Embryonic facial prominence (tissue), 1 donor: ENCODE measurements around the gene BANF2.
"Not testable (repeated sequence)": the region's sequence is repeated elsewhere in the genome, so short reads cannot be mapped to it uniquely, and the experiment has no call there.

ENCODE experiments used
- DNase-seq: peaks from one replicate; pipeline ENCODE4 v3.0.0-alpha.2; 2016; ENCODE audit errors: extremely low spot score

The BANF2 gene

GRCh38 chr20:17682889-17683198, 16.9 kb upstream of the BANF2 start:
- DNase-seq, result no peak

- DNase-seq, result no peak
Observed at GRCh38 chr20:17683218-17684076, 16.3 kb upstream of the BANF2 start.

DNA sequence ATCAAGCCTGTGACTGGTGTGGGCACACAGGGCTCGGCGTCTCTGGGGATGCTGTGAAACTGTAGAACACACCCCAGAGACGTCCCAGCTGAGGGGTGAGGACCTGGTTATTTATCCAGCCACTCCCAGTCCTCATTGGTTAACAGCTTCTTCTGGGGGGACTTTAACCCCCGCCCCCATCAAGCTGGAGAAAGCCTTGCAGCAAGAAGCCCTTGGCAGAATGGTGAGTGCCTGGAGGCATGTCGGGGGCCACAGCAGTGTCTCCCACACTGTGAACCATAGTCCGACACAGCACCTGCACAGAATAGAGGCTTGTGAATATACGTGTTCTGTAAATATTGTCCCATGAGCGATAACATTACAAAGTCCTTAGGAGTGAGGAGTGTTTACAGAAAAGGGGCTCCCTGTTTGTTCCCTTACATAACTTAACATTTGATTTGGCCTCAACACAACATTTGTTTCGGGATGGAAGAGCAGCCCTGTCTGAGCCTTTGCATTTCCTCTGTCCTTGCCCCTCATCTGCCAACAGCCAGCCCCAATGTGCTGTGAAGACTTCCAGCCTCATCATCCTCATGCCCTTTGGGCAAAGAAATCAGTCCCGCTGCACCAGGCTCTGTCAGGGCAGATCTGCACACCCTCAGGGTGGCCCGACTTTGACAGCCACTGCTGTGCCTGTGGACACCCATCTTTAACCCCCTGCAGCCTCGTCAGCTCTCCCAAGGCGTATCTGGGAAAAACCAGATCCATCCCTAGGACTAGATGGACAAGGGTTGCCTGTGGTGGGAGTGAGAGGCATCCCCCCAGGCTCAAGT, 15.5 kb upstream of the BANF2 start:
- no peak for DNase-seq

- no peak for DNase-seq
Observed at GRCh38 chr20:17685168-17685567, 14.6 kb upstream of the BANF2 start.

GRCh38 chr20:17687800-17688199, 12.0 kb upstream of the BANF2 start:
- DNase-seq, result no peak

GRCh38 chr20:17688965-17689364, 10.8 kb upstream of the BANF2 start:
- no peak for DNase-seq

- no peak for DNase-seq
Observed at GRCh38 chr20:17690144-17690543, 9.6 kb upstream of the BANF2 start.

DNA sequence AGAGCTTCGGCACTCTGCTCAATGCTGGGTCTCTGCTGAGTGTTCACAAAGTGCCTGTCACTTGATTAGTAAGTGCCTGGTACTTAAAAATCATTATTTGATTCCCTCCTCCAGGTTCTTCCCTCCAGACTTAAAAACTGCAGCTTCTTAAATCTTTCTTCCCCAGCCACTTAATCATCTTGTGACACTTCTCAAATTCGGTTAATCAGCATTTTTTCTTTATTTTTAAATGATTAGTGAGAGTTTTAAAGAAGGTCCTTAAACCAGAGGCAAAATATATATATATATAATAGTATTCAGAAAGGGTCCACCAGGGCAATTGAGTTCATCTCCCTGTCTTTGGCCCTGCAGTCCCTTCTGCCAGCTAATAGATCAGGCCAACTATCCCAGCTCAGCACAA, 8.0 kb upstream of the BANF2 start:
- DNase-seq, result no peak

GRCh38 chr20:17693444-17694001, 6.2 kb upstream of the BANF2 start:
- DNase-seq, result no peak

DNA sequence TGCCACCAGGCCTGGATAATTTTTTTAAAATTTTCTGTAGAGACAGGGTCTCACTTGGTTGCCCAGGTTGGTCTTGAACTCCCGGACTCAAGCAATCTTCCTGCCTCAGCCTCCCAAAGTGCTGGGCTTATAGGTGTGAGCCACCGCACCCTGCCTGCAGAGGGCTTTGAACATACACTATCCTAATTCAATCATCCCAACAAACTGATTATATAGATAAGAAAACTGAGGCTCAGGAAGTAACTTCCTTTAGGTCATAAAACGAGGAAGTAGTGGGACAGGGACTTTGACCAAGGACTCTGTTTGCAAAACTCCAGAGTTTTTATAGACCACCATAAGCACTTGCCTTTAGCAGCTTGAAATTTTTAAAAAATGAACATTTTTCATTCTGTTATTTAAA, 5.0 kb upstream of the BANF2 start:
- no peak for DNase-seq

DNA sequence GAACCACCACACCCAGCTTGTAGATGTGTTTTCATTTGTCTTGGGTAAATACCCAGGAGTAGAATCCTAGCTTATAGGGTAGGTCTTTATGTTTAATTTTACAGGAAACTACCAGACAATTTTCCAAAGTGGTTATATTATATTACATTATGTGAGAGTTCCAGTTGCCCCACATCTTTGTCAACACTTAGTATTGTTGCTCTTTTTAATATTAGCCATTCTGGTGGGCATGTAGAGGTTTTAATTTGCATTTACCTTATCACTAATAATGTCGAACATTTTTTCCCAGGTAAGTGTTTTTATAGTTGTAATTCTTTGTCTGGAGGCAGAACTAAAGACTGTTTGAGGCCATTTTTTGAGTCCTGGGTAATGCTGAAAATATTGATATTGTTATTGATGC, 3.5 kb upstream of the BANF2 start:
- DNase-seq, result no peak

DNA sequence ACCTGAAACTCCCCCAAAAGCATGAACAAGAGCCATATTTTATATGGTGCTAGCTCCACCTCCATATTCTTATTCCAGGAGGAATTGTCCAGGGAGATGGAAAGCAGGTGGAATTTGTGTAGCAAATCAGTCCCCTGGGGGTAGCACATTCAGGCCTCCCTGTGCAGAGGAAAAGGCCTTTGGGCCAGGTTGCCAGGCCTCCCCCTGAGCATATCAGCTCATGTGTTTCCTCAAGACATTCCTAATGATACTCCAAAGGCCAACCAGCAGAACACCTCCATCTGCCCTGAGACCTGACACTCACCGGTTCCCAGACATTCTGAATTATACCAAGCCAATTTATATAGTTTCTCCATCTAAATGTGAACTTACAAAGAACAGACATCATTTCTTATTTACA, 2.6 kb upstream of the BANF2 start:
- no peak for DNase-seq

DNA sequence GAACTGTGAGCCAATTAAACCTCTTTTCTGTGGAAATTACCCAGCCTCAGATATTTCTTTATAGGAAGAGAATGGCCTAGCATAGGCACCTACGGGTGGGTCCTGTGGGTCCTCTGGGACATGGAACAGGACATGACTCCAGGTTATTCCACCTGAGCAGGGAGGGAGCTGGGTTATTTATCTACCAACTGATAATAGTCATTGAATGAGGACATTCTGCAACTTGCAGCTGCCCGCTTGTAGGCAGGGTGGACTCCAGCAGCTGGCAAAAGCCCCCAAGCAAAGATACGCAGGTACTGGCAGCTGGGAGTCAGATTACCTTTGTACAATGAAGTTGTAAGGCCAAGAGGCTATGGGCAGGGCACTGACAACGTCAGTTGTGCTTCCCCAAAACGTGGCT, 1.4 kb upstream of the BANF2 start:
- DNase-seq, result no peak

- no peak for DNase-seq
Observed at GRCh38 chr20:17700637-17701036, 871 bp downstream of the BANF2 start.

DNA sequence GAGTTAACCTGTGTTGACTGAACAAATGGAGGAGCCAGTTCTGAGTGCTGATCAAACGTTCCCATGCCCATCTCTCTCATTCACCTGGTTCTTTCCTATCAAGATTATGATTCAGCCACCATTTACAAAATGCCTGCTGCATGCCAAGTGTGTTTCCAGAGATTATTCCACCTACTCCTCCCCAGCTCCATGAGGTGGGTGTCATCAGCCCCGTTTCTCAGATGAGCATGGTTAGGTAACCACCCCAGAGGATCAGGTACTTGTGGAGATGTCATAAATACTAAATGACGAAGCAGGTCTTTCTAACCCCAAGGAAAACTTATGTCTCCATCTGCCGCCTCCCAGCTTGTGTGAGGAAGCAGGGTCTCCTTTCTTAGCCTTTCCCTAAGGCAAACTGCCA, 2.1 kb downstream of the BANF2 start:
- DNase-seq, result no peak

GRCh38 chr20:17704589-17705317, 5.0 kb downstream of the BANF2 start:
- no peak for DNase-seq

DNA sequence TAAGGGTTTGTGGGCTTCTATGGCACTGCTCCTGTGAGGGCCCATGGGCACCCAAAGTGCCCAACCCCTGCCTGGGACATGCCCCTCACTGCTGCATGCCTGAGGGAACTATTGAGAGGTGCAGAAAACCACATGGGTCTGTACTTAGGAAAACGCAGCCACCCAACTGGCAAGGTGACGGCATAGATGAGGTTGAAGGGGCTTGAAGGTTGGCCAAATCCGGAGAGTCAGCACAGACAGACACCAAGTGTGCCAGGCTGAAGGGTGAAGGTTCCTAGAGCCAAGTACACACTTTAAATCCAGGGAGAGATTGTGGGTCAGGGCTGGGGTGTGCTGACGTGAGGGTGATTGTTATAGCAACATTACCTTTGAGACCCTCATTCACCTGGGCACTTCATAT, 6.2 kb downstream of the BANF2 start:
- no peak for DNase-seq

GRCh38 chr20:17706632-17707031, 6.9 kb downstream of the BANF2 start:
- no peak for DNase-seq

GRCh38 chr20:17707951-17708350, 8.2 kb downstream of the BANF2 start:
- not testable (repeated sequence) for DNase-seq

DNA sequence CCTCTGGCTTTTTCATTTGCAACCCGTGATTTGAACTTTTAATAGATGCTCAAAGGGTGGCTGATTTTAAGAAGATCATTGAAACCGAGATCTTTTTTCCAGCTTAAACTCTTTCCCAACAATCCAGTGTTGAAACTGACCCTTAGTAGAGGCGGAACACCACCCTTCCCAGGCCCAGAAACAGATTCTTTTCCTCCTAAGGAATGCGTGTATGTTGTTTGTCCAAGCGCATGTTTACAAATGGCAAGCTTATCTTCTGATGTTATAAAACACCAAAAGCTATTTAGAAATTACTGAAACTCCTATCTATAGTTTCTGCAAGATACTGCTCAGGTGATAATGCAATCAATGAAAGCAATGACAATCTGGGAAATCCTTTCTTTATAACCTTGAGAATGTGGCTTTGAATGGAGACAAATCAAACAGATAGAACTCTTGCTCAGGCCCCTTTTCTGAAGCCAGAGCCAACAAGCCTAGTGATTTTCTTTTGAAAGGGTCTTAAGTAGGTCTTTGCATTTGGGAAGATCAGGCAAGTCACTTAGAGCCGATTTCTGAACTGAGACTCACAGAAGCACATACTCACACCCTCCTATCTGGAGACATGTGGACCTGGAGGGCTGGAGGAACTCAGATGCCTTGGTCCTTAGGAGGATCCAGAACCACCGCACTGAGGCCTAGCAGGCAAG, 9.1 kb downstream of the BANF2 start:
- no peak for DNase-seq
